K562 (cell line): ENCODE data around the gene SYT1. TPM values are rescaled to one million over a fixed set of nuclear protein-coding genes. Genes with fewer than 3 reads are reported as not detected.

Source experiments
- ATAC-seq: fragments of 200-7000 bp; cut with Tn5 transposase; 3 replicates; pipeline ENCODE4 v1.9.1; 2020; ENCODE audit warnings: moderate library complexity
- BruUV-seq: library from RNA; stranded (reverse); fragments of 400-500 nt; replicated peaks from 2 replicates; lab custom pipeline; 2021; lab: Mats Ljungman, UMichigan
- CTCF ChIA-PET: fragments of 300-600 bp; formaldehyde crosslinking; extraction: SDS; loops from one replicate; lab custom pipeline; 2021; ENCODE audit warnings: low intra/inter-chr PET ratio; lab: Yijun Ruan, JAX
- POLR2A ChIA-PET: fragments of 300-600, 350-650 bp; sonication (Branson Sonifier 250); formaldehyde crosslinking; extraction: SDS; loops from one replicate; lab custom pipeline; 2021; ENCODE audit warnings: antibody characterized with exemption, inconsistent platforms; lab: Yijun Ruan, JAX
- DNase-seq, 4 experiments: peaks; one replicate each; pipeline versions ENCODE4 v3.0.0 to v3.0.0-alpha.2; 2011 to 2018; ENCODE audit warnings: low spot score in 3 of 4, mixed read lengths in 3 of 4; ENCODE audit errors: extremely low read depth in 1 of 4
- FAIRE-seq: peaks from 2 replicates; lab custom pipeline; 2011; peaks lifted over from hg19 to GRCh38; lab: Jason Lieb, UNC
- H2AFZ ChIP-seq: 2 replicates; pipeline ENCODE4 v1.6.0; 2011; ENCODE audit warnings: low read depth, low read length, control low read depth, inconsistent platforms
- H3K27ac ChIP-seq: fragments of 200-600 bp; 3 replicates; pipeline ENCODE4 v1.8.0; 2011; ENCODE audit warnings: low read depth, mild to moderate bottlenecking, control low read depth, inconsistent platforms, low read length, moderate library complexity, mixed read lengths; ENCODE audit errors: extremely low read depth
- H3K27me3 ChIP-seq, 2 experiments: fragments of 300-600 bp in 1 of 2; 2 replicates in 1 of 2; 3 replicates in 1 of 2; pipeline versions ENCODE4 v1.6.0 to v1.8.0; 2011; ENCODE audit warnings: inconsistent platforms in 2 of 2, low read length in 2 of 2, mild to moderate bottlenecking in 1 of 2, mixed read lengths in 1 of 2, moderate library complexity in 1 of 2; ENCODE audit not compliant: control insufficient read depth in 2 of 2, insufficient read depth in 2 of 2
- H3K36me3 ChIP-seq: fragments of 300-600 bp; 3 replicates; pipeline ENCODE4 v1.8.0; 2011; ENCODE audit warnings: mild to moderate bottlenecking, low read length, inconsistent platforms; ENCODE audit not compliant: control insufficient read depth, insufficient read depth
- H3K4me1 ChIP-seq, 2 experiments: fragments of 200-600 bp in 1 of 2; replicated peaks in 1 of 2; 2 replicates in 1 of 2; 3 replicates in 1 of 2; pipeline versions ENCODE4 v1.5.1 to v1.8.0; 2011; ENCODE audit warnings: inconsistent platforms in 2 of 2, low read length in 2 of 2, mild to moderate bottlenecking in 1 of 2, mixed read lengths in 1 of 2, moderate library complexity in 1 of 2; ENCODE audit not compliant: control insufficient read depth in 2 of 2, insufficient read depth in 2 of 2
- H3K4me2 ChIP-seq: 2 replicates; pipeline ENCODE4 v1.6.1; 2011; ENCODE audit warnings: low read length, control low read depth, inconsistent platforms, mixed read lengths; ENCODE audit not compliant: insufficient read depth
- H3K4me3 ChIP-seq: fragments of 200-600 bp; sonication (generic), shearing (Covaris generic); 2 replicates; pipeline ENCODE4 v1.5.1; 2016; ENCODE audit warnings: control low read depth, inconsistent platforms
- H3K79me2 ChIP-seq: fragments of 200-600 bp; 3 replicates; pipeline ENCODE4 v1.8.0; 2011; ENCODE audit warnings: low read length, inconsistent platforms; ENCODE audit not compliant: control insufficient read depth, insufficient read depth
- H3K9ac ChIP-seq, 2 experiments: 2 replicates each; pipeline versions ENCODE4 v1.6.0 to v1.6.1; 2011; ENCODE audit warnings: low read depth in 2 of 2, low read length in 2 of 2, control low read depth in 1 of 2, inconsistent platforms in 1 of 2, mild to moderate bottlenecking in 1 of 2, mixed read lengths in 1 of 2; ENCODE audit not compliant: insufficient read depth in 1 of 2
- H3K9me1 ChIP-seq: one replicate; pipeline ENCODE4 v1.6.0; 2011; ENCODE audit warnings: inconsistent platforms, mild to moderate bottlenecking, low read length, moderate library complexity; ENCODE audit not compliant: control insufficient read depth, insufficient read depth
- H3K9me3 ChIP-seq: replicated peaks from 2 replicates; pipeline ENCODE4 v1.5.1; 2011; ENCODE audit warnings: low read depth, low read length, inconsistent platforms; ENCODE audit not compliant: control insufficient read depth, insufficient read depth
- H4K20me1 ChIP-seq: replicated peaks from 2 replicates; pipeline ENCODE4 v1.6.1; 2011; ENCODE audit warnings: low read length, inconsistent platforms, mixed read lengths; ENCODE audit not compliant: control insufficient read depth, insufficient read depth
- HMG20B ChIP-seq: fragments of 250-450 bp; sonication (Bioruptor Pico); IDR thresholded peaks from 2 replicates; pipeline ENCODE4 v1.5.0; 2021; ENCODE audit warnings: mild to moderate bottlenecking
- MTA2 ChIP-seq: fragments of 450-650 bp; IDR thresholded peaks from 2 replicates; pipeline ENCODE4 v1.6.1; 2016; ENCODE audit warnings: low read depth
- MYNN ChIP-seq, 2 experiments: sonication (generic); formaldehyde crosslinking in 1 of 2; IDR thresholded peaks; 2 replicates each; pipeline versions ENCODE4 v1.5.0 to v1.6.1; 2016 to 2020; ENCODE audit warnings: antibody characterized with exemption in 1 of 2, missing genetic modification reagents in 1 of 2
- SFPQ ChIP-seq: fragments of 200-400 bp; formaldehyde crosslinking; IDR thresholded peaks from 2 replicates; pipeline ENCODE4 v1.6.1; 2017; ENCODE audit warnings: mild to moderate bottlenecking, low read depth, low read length, moderate library complexity
- SMAD1 ChIP-seq: fragments of 150-350 bp; IDR thresholded peaks from 2 replicates; pipeline ENCODE4 v1.6.1; 2014; ENCODE audit warnings: low read length, low read depth; ENCODE audit not compliant: partially characterized antibody
- WGBS: fragments of 100-300 bp; shearing (Covaris generic); methylation state at CpG from one replicate; pipeline ENCODE4 v1.1.6; 2016; ENCODE audit warnings: low coverage, mixed read lengths; ENCODE audit not compliant: insufficient coverage; ENCODE audit errors: missing lambda C conversion rate; 5-methylcytosine and 5-hydroxymethylcytosine counted together
- in situ Hi-C: fragments of 300-500 bp; cut with MboI; formaldehyde crosslinking; loops from 4 replicates; pipeline ENCODE4 v1.15.0; 2018; ENCODE audit warnings: inconsistent platforms, mixed read lengths
- intact Hi-C: fragments of 100-400 bp; cut with micrococcal nuclease; formaldehyde crosslinking; loops from 2 replicates; pipeline ENCODE4 v1.14.2; 2022
- polyA plus RNA-seq, 8 experiments: library from polyadenylated mRNA; depleted of rRNA in 4 of 8; stranded (reverse) in 5 of 8; unstranded in 3 of 8; fragments of >200 nt; fragmentation: Nextera tagmentation in 2 of 8; fragmentation: Illumina TruSeq in 1 of 8; extraction: Ambion mirVana in 2 of 8; extraction: Trizol in 1 of 8; gene quantifications; 2 replicates each; pipeline versions ENCODE4 v1.2.1 to v1.2.3, GENCODE V29; 2011 to 2014; ENCODE audit warnings: inconsistent platforms in 1 of 8, missing spikeins in 1 of 8
- total RNA-seq, 7 experiments: library from RNA; depleted of rRNA in 6 of 7; stranded (reverse); fragments of >200 nt in 6 of 7; fragmentation: Illumina TruSeq in 2 of 7; extraction: Trizol in 2 of 7; gene quantifications; 2 replicates each; pipeline versions ENCODE4 v1.2.1 to v1.2.3, GENCODE V29; 2011 to 2021; ENCODE audit warnings: low replicate concordance in 1 of 7

Gene SYT1
- total and polyA plus RNA-seq, 9 of the 15 experiments (the other 6 are each of a cell fraction or from before 2014, with no cell fraction given): 0.03 to 0.13 (median 0.07) TPM; not detected in 4

DNA sequence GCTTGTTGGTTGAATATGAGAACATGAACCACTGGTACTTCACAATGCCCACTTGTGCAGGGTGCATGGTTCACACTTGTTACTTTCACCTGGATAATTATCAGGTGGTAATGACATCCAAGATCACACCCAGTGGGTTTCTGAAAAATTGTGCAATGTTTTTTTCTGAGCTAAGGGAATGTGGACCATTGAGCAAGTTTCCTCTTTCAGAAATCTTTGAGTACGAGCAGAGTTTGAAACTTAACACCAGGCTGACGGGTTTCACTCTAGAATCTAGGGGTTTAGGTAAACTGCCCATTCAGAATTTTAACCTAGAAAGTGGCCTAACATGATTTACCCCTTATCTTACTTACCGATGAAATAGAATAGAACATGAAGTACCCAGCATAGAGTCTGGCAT lies 436.6 kb downstream of the SYT1 start:
- Histone ChIP-seq H3K27ac (no peak overlapping the region), H3K9ac (no peak overlapping the region), H3K4me1 (no peaks in the 10 kb centered on the region), H3K9me1 (no peaks in the 10 kb centered on the region), H3K4me2 (no peak overlapping the region), H3K79me2 (no peaks in the 10 kb centered on the region), H2AFZ (no peak overlapping the region), H3K4me3 (no peak overlapping the region), H3K27me3 (no peaks in the 10 kb centered on the region), H3K9me3 (no peaks in the 10 kb centered on the region; the same call in 1 of the 2 replicates), H3K36me3 (no peaks in the 10 kb centered on the region), H4K20me1 (no peaks in the 10 kb centered on the region)
- FAIRE-seq: no peak
- ATAC-seq: no peak
- intact Hi-C loops (no loop called here), in situ Hi-C loops (no loop called here)
- ChIA-PET CTCF (no interaction called here), POLR2A (no interaction called here)
- WGBS: 3% methylated on average over 3 of the region's 3 CpGs
- TF ChIP-seq HMG20B (CRISPR knock-in tag) (no peak), MTA2 (no peak), SFPQ (no peak), SMAD1 (no peak), MYNN (IDR thresholded peaks at IDR 0.05) (no peak), MYNN (CRISPR knock-in tag; IDR thresholded peaks at IDR 0.05) (no peak)
- no TSS peak for BruUV-seq
- no peak for DNase-seq
